H1 (cell line): ENCODE measurements around the gene ELP4. TPM values are rescaled to one million over a fixed set of nuclear protein-coding genes. Genes with fewer than 3 reads are reported as not detected.

Experiments
- CTCF ChIA-PET: fragments of 300-600 bp; sonication (Branson Sonifier 250); formaldehyde crosslinking; loops from one replicate; lab custom pipeline; 2021; ENCODE audit not compliant: partially characterized antibody; lab: Charles Lee
- POLR2A ChIA-PET: fragments of 300-600 bp; sonication (Branson Sonifier 250); formaldehyde crosslinking; loops from one replicate; lab custom pipeline; 2021; ENCODE audit warnings: inconsistent platforms; ENCODE audit not compliant: partially characterized antibody; lab: Charles Lee
- DNase-seq, 2 experiments: peaks; one replicate each; pipeline versions ENCODE4 v3.0.0 to v3.0.0-alpha.2; 2010 to 2022; ENCODE audit warnings: low spot score in 2 of 2, low read depth in 1 of 2, mixed read lengths in 1 of 2
- FAIRE-seq: peaks from 2 replicates; lab custom pipeline; 2011; peaks lifted over from hg19 to GRCh38; lab: Jason Lieb, UNC
- H2AFZ ChIP-seq: 2 replicates; pipeline ENCODE4 v1.8.1; 2012; ENCODE audit warnings: low read length, inconsistent platforms
- H2AK5ac ChIP-seq: 2 replicates; pipeline ENCODE4 v1.6.1; 2013; ENCODE audit warnings: low read depth, low read length
- H2BK120ac ChIP-seq: replicated peaks from 2 replicates; pipeline ENCODE3; 2013; ENCODE audit warnings: low read depth, low read length, inconsistent platforms
- H2BK12ac ChIP-seq: 2 replicates; pipeline ENCODE4 v1.6.1; 2013; ENCODE audit warnings: low read depth, low read length
- H2BK15ac ChIP-seq: 2 replicates; pipeline ENCODE4 v1.6.1; 2013; ENCODE audit warnings: low read length
- H2BK20ac ChIP-seq: 2 replicates; pipeline ENCODE4 v1.6.1; 2013; ENCODE audit warnings: low read length
- H2BK5ac ChIP-seq: 2 replicates; pipeline ENCODE4 v1.6.1; 2013; ENCODE audit warnings: low read depth, low read length
- H3K14ac ChIP-seq: 2 replicates; pipeline ENCODE4 v1.6.1; 2013; ENCODE audit warnings: inconsistent platforms; ENCODE audit not compliant: insufficient read length
- H3K18ac ChIP-seq: 2 replicates; pipeline ENCODE4 v1.6.1; 2013; ENCODE audit warnings: low read length; ENCODE audit errors: extremely low read depth
- H3K23ac ChIP-seq: 2 replicates; pipeline ENCODE4 v1.6.1; 2013; ENCODE audit warnings: inconsistent platforms; ENCODE audit not compliant: insufficient read length
- H3K23me2 ChIP-seq: 2 replicates; pipeline ENCODE4 v1.6.1; 2013; ENCODE audit warnings: low read depth, low read length
- H3K27ac ChIP-seq: 2 replicates; pipeline ENCODE4 v1.6.1; 2011; ENCODE audit warnings: low read depth, low read length, inconsistent platforms
- H3K27me3 ChIP-seq, 4 experiments: replicated peaks in 1 of 4; 1 replicate in 1 of 4; 2 replicates in 3 of 4; pipeline versions ENCODE4 v1.6.1 to v1.8.1; 2011 to 2013; ENCODE audit warnings: low read length in 3 of 4, mild to moderate bottlenecking in 3 of 4, inconsistent platforms in 2 of 4, mixed read lengths in 2 of 4, moderate library complexity in 1 of 4; ENCODE audit not compliant: control insufficient read depth in 3 of 4, insufficient read depth in 3 of 4; ENCODE audit errors: extremely low read depth in 1 of 4
- H3K36me3 ChIP-seq, 4 experiments: 2 replicates each; pipeline versions ENCODE4 v1.6.1 to v1.8.1; 2011 to 2013; ENCODE audit warnings: mild to moderate bottlenecking in 4 of 4, low read length in 3 of 4, moderate library complexity in 2 of 4, control low read depth in 1 of 4, inconsistent platforms in 1 of 4; ENCODE audit not compliant: insufficient read depth in 4 of 4, control insufficient read depth in 2 of 4
- H3K4ac ChIP-seq: replicated peaks from 2 replicates; pipeline ENCODE3; 2013; ENCODE audit warnings: low read length, low read depth, mixed read lengths, inconsistent platforms; ENCODE audit not compliant: insufficient read length
- H3K4me1 ChIP-seq, 4 experiments: replicated peaks in 1 of 4; 1 replicate in 1 of 4; 2 replicates in 3 of 4; pipeline versions ENCODE4 v1.6.1 to v1.8.1; 2011 to 2013; ENCODE audit warnings: low read length in 3 of 4, inconsistent platforms in 2 of 4, mixed read lengths in 1 of 4; ENCODE audit not compliant: insufficient read depth in 4 of 4, control insufficient read depth in 3 of 4
- H3K4me2 ChIP-seq, 2 experiments: 2 replicates each; pipeline versions ENCODE4 v1.6.1 to v1.8.1; 2011 to 2013; ENCODE audit warnings: low read depth in 2 of 2, low read length in 2 of 2, control low read depth in 1 of 2, inconsistent platforms in 1 of 2, mild to moderate bottlenecking in 1 of 2; ENCODE audit not compliant: insufficient read depth in 1 of 2
- H3K4me3 ChIP-seq, 4 experiments: fragments of 200-600, 300-600 bp in 1 of 4; sonication (generic), shearing (Covaris generic), sonication (Bioruptor Twin) in 1 of 4; 2 replicates each; pipeline versions ENCODE4 v1.5.1 to v1.8.1; 2011 to 2016; ENCODE audit warnings: low read length in 4 of 4, low read depth in 3 of 4, control low read depth in 2 of 4, inconsistent platforms in 2 of 4, mild to moderate bottlenecking in 2 of 4, mixed read lengths in 1 of 4, moderate library complexity in 1 of 4; ENCODE audit not compliant: insufficient read depth in 2 of 4; ENCODE audit errors: extremely low read depth in 1 of 4
- H3K56ac ChIP-seq: replicated peaks from 2 replicates; pipeline ENCODE3; 2013; ENCODE audit warnings: low read depth, mild to moderate bottlenecking, mixed read lengths, low read length, inconsistent platforms; ENCODE audit not compliant: insufficient read length
- H3K79me1 ChIP-seq: 2 replicates; pipeline ENCODE4 v1.6.1; 2013; ENCODE audit warnings: low read depth, low read length, control low read depth
- H3K79me2 ChIP-seq, 2 experiments: 2 replicates each; pipeline versions ENCODE4 v1.6.1 to v1.8.1; 2012 to 2013; ENCODE audit warnings: low read length in 2 of 2, mild to moderate bottlenecking in 2 of 2, inconsistent platforms in 1 of 2; ENCODE audit not compliant: insufficient read depth in 2 of 2, control insufficient read depth in 1 of 2
- H3K9ac ChIP-seq, 4 experiments: replicated peaks in 1 of 4; 1 replicate in 1 of 4; 2 replicates in 3 of 4; pipeline versions ENCODE4 v1.6.1 to v1.8.1; 2011 to 2013; ENCODE audit warnings: low read depth in 3 of 4, low read length in 3 of 4, control low read depth in 2 of 4, mild to moderate bottlenecking in 2 of 4, moderate library complexity in 2 of 4, inconsistent platforms in 1 of 4; ENCODE audit errors: extremely low read depth in 1 of 4
- H3K9me3 ChIP-seq, 2 experiments: 2 replicates each; pipeline versions ENCODE4 v1.6.1 to v1.8.1; 2012 to 2013; ENCODE audit warnings: mild to moderate bottlenecking in 2 of 2, moderate library complexity in 2 of 2, control low read depth in 1 of 2, inconsistent platforms in 1 of 2, low read depth in 1 of 2, low read length in 1 of 2, mixed read lengths in 1 of 2; ENCODE audit not compliant: insufficient read depth in 2 of 2
- H4K20me1 ChIP-seq, 2 experiments: replicated peaks in 1 of 2; 2 replicates each; pipeline versions ENCODE3 to v1.8.1; 2011 to 2013; ENCODE audit warnings: inconsistent platforms in 2 of 2, low read length in 2 of 2, mild to moderate bottlenecking in 1 of 2; ENCODE audit not compliant: insufficient read depth in 2 of 2, control insufficient read depth in 1 of 2
- H4K5ac ChIP-seq: 2 replicates; pipeline ENCODE4 v1.6.1; 2013; ENCODE audit warnings: low read length, low read depth, mixed read lengths, inconsistent platforms; ENCODE audit not compliant: insufficient read length
- H4K8ac ChIP-seq: 2 replicates; pipeline ENCODE4 v1.8.0; 2013; ENCODE audit warnings: mild to moderate bottlenecking, moderate library complexity, low read length, inconsistent platforms; ENCODE audit not compliant: insufficient read depth; ENCODE audit errors: extremely low read depth
- H4K91ac ChIP-seq: replicated peaks from 2 replicates; pipeline ENCODE3; 2013; ENCODE audit warnings: low read length, mixed read lengths, inconsistent platforms; ENCODE audit not compliant: insufficient read length
- CEBPB ChIP-seq: IDR thresholded peaks from 2 replicates; pipeline ENCODE4 v1.6.1; 2012; ENCODE audit warnings: low read depth, low read length
- E2F6 ChIP-seq: IDR thresholded peaks from 2 replicates; pipeline ENCODE4 v1.6.1; 2012; ENCODE audit warnings: inconsistent platforms
- FOSL1 ChIP-seq: IDR thresholded peaks from 2 replicates; pipeline ENCODE4 v1.6.1; 2011; ENCODE audit warnings: mild to moderate bottlenecking, low read depth, low read length, moderate library complexity; ENCODE audit not compliant: insufficient read depth
- GTF2F1 ChIP-seq: IDR thresholded peaks from 2 replicates; pipeline ENCODE4 v1.6.1; 2012; ENCODE audit warnings: low read depth, low read length, improper control_type of control experiment, borderline replicate concordance
- JUN ChIP-seq: IDR thresholded peaks from 2 replicates; pipeline ENCODE4 v1.6.1; 2011; ENCODE audit warnings: low read depth, mild to moderate bottlenecking, improper control_type of control experiment, low read length
- JUND ChIP-seq: IDR thresholded peaks from 2 replicates; pipeline ENCODE4 v1.6.1; 2011; ENCODE audit warnings: mild to moderate bottlenecking, improper control_type of control experiment, low read length
- POLR2AphosphoS5 ChIP-seq: IDR thresholded peaks from 2 replicates; pipeline ENCODE4 v1.6.1; 2011; ENCODE audit warnings: low read depth, low read length
- RFX5 ChIP-seq: IDR thresholded peaks from 2 replicates; pipeline ENCODE4 v1.6.1; 2011; ENCODE audit warnings: low read depth, low read length, improper control_type of control experiment, borderline replicate concordance
- RNF2 ChIP-seq: fragments of 200-900, 300-1000 bp; sonication (generic); IDR thresholded peaks from 2 replicates; pipeline ENCODE4 v1.7.1; 2016; ENCODE audit warnings: borderline replicate concordance, low read depth, mild to moderate bottlenecking, antibody characterized with exemption, low read length; ENCODE audit not compliant: poor library complexity, severe bottlenecking; ENCODE audit errors: missing control alignments
- SAP30 ChIP-seq: fragments of 300-600 bp; sonication (generic); IDR thresholded peaks from 2 replicates; pipeline ENCODE4 v1.7.1; 2012; ENCODE audit warnings: low read length, moderate library complexity, mild to moderate bottlenecking, inconsistent platforms; ENCODE audit not compliant: insufficient read depth, insufficient replicate concordance
- SIN3A ChIP-seq, 2 experiments: IDR thresholded peaks in 1 of 2; conservative IDR thresholded peaks in 1 of 2; 2 replicates each; pipeline ENCODE4 v1.6.1; 2011 to 2012; ENCODE audit warnings: low read length in 2 of 2, improper control_type of control experiment in 1 of 2, low read depth in 1 of 2, mild to moderate bottlenecking in 1 of 2
- TCF12 ChIP-seq: IDR thresholded peaks from 2 replicates; pipeline ENCODE4 v1.6.1; 2011; ENCODE audit warnings: low read depth, mild to moderate bottlenecking, low read length
- TEAD4 ChIP-seq: IDR thresholded peaks from 2 replicates; pipeline ENCODE4 v1.6.1; 2012; ENCODE audit warnings: low read depth, low read length, inconsistent platforms, mixed read lengths
- WGBS, 2 experiments: shearing (Covaris generic) in 1 of 2; methylation state at CpG; one replicate each; pipeline versions ENCODE4 v1.1.6 to v1.1.7; 2013 to 2015; ENCODE audit warnings: low lambda C conversion rate in 2 of 2, mixed read lengths in 2 of 2, inconsistent platforms in 1 of 2, low coverage in 1 of 2, missing lambda C conversion rate in 1 of 2; ENCODE audit not compliant: insufficient replicate concordance in 2 of 2, insufficient coverage in 1 of 2, insufficient read length in 1 of 2; ENCODE audit errors: extremely low coverage in 1 of 2, missing lambda C conversion rate in 1 of 2; 5-methylcytosine and 5-hydroxymethylcytosine counted together
- polyA plus RNA-seq, 7 experiments: library from polyadenylated mRNA; depleted of rRNA in 3 of 7; stranded (reverse) in 5 of 7; unstranded in 2 of 7; fragments of >200 nt in 5 of 7; fragments of 200-250 nt in 2 of 7; gene quantifications; 1 replicate in 5 of 7; 2 replicates in 1 of 7; 4 replicates in 1 of 7; pipeline versions ENCODE4 v1.2.1 to v1.2.3, GENCODE V29; 2011 to 2013; ENCODE audit warnings: missing spikeins in 2 of 7, mixed read lengths in 2 of 7
- total RNA-seq: library from RNA; stranded (reverse); fragmentation: NEBNext Ultra II Directional; extraction: Animal tissue kit (Norgen Biotek cat#: 25700); gene quantifications from 2 replicates; pipeline ENCODE4 v1.2.1, GENCODE V29; 2021

Gene ELP4
- total and polyA plus RNA-seq, 2 of the 8 experiments (the other 6 are each of a cell fraction or from before 2014, with no cell fraction given): 14.0 to 18.6 TPM

DNA sequence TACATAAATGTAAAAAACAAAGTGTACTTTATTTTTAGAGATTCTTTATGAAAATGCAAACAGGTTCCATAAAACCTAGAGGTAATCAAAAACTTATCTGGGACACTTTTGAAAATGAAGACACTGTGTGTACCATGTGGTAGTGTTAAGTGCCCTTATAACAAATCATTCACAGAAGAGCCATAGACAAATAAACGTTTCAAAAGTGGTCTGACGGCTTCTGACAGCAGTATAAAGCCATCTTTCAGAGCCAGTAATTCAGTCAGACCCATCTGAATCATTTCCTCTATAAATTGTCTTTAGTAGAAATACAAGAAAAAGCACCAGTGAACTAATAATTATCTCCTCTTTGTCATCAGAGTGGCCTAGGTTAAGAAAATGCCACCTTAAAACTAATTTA lies 201.6 kb downstream of the ELP4 start:
- CTCF ChIA-PET: no interaction called here
- peaks cover 0 to 5% (median 2%) of the 10 kb centered on the region in 4 experiments; a peak in 2 of 7 replicates for H3K4me1 ChIP-seq
- H3K4me3 ChIP-seq: no peak overlapping the region
- H3K23me2 ChIP-seq: no peaks in the 10 kb centered on the region
- no peaks in the 10 kb centered on the region for H3K79me2 ChIP-seq
- no peak overlapping the region for H3K9ac ChIP-seq
- H2BK12ac ChIP-seq: no peak overlapping the region
- no peaks in the 10 kb centered on the region for H3K36me3 ChIP-seq
- H2BK5ac ChIP-seq: no peak overlapping the region
- FAIRE-seq (no peak), DNase-seq (no peak)
- H3K27me3 ChIP-seq: no peaks in the 10 kb centered on the region
- no peaks in the 10 kb centered on the region for H3K79me1 ChIP-seq
- no peak overlapping the region for H2AFZ ChIP-seq
- no peaks in the 10 kb centered on the region for H3K9me3 ChIP-seq
- H4K91ac ChIP-seq: no peak overlapping the region
- no peak overlapping the region for H3K23ac ChIP-seq
- no peak for TF ChIP-seq E2F6
- no peak for TF ChIP-seq POLR2AphosphoS5
- no peak for TF ChIP-seq JUN
- TF ChIP-seq FOSL1: no peak
- no peak for TF ChIP-seq SAP30
- TF ChIP-seq RNF2: no peak
- TF ChIP-seq JUND: no peak
- no peak for TF ChIP-seq GTF2F1
- TF ChIP-seq TEAD4: no peak
- no peak for TF ChIP-seq CEBPB
- TF ChIP-seq RFX5: no peak
- no peak for TF ChIP-seq TCF12
- no peak for TF ChIP-seq SIN3A (conservative IDR thresholded peaks at IDR 0.05 in 1 of 2, IDR thresholded peaks at IDR 0.05 in 1 of 2; ENCODE audit: low read depth in 1 of 2, low read length in 2 of 2)
- no peak overlapping the region for H2AK5ac ChIP-seq
- no peak overlapping the region for H4K5ac ChIP-seq
- no peak overlapping the region for H4K8ac ChIP-seq
- H3K4ac ChIP-seq: no peak overlapping the region
- H3K14ac ChIP-seq: no peak overlapping the region
- H3K56ac ChIP-seq: no peak overlapping the region
- 85% methylated on average over 2 of the region's 2 CpGs; no CpG with 5 or more reads in 1 of the 2 experiments for WGBS, 2 experiments
- no peak overlapping the region for H3K27ac ChIP-seq
- H3K4me2 ChIP-seq: no peak overlapping the region
- H2BK20ac ChIP-seq: no peak overlapping the region
- H2BK15ac ChIP-seq: no peak overlapping the region
- H3K18ac ChIP-seq: no peak overlapping the region
- H4K20me1 ChIP-seq: no peaks in the 10 kb centered on the region
- POLR2A ChIA-PET: interaction anchor here (0.7 to 1.0 kb wide), 2 partner anchors 13 to 37 kb away, joined by 3 to 4 read pairs; no protein-coding TSS in a partner anchor
- no peak overlapping the region for H2BK120ac ChIP-seq
